ENCODE results near the gene A1BG.
"Not testable (repeated sequence)": the region's sequence is repeated elsewhere in the genome, so short reads cannot be mapped to it uniquely, and the experiment has no call there.

Gene A1BG

GRCh38 chr19:58362272-58362994, 9.1 kb upstream of the A1BG start, which contains the start of gene ZNF497:
Gene ZNF497, minus strand, starts transcription at chr19:58362751. Its CDS starts 5,116 bp downstream, at chr19:58357635.
- FAIRE-seq, result peak; percentile 97
- DNase-seq (ENCODE audit: insufficient read length, low spot score), result peak; percentile 96

GRCh38 chr19:58361900-58362271, 8.6 kb upstream of the A1BG start:
- DNase-seq (ENCODE audit: insufficient read length, low spot score) (peak; percentile 47), FAIRE-seq (peak; percentile 20)

- no peak for DNase-seq (ENCODE audit: insufficient read length, low spot score)
- no peak for FAIRE-seq
These were observed 4.3 kb upstream of the A1BG start for GRCh38 chr19:58357481-58358145.

GRCh38 chr19:58356766-58357480, 3.6 kb upstream of the A1BG start:
- DNase-seq (ENCODE audit: insufficient read length, low spot score) (no peak), FAIRE-seq (no peak)

GRCh38 chr19:58355908-58356765, 2.8 kb upstream of the A1BG start:
- no peak for FAIRE-seq
- DNase-seq (ENCODE audit: insufficient read length, low spot score), result no peak

GRCh38 chr19:58355215-58355796, 2.0 kb upstream of the A1BG start:
- DNase-seq (ENCODE audit: insufficient read length, low spot score), result no peak

GRCh38 chr19:58354478-58355030, 1.3 kb upstream of the A1BG start:
- FAIRE-seq (no peak), DNase-seq (ENCODE audit: insufficient read length, low spot score) (no peak)

More at GRCh38 chr19:58355215-58355796, 2.0 kb upstream of the A1BG start:
- no peak for FAIRE-seq

GRCh38 chr19:58353717-58354477, 605 bp upstream of the A1BG start:
- FAIRE-seq (no peak), DNase-seq (ENCODE audit: insufficient read length, low spot score) (no peak)

GRCh38 chr19:58351990-58352755, 1.1 kb downstream of the A1BG start:
- DNase-seq (ENCODE audit: insufficient read length, low spot score) (no peak), FAIRE-seq (no peak)

GRCh38 chr19:58351558-58351878, 1.8 kb downstream of the A1BG start:
- FAIRE-seq (no peak), DNase-seq (ENCODE audit: insufficient read length, low spot score) (no peak)

GRCh38 chr19:58350871-58351557, 2.3 kb downstream of the A1BG start:
- no peak for DNase-seq (ENCODE audit: insufficient read length, low spot score)
- FAIRE-seq, result no peak

- FAIRE-seq (no peak), DNase-seq (ENCODE audit: insufficient read length, low spot score) (no peak)
These were observed 3.1 kb downstream of the A1BG start for GRCh38 chr19:58350001-58350861.

GRCh38 chr19:58349590-58349989, 3.7 kb downstream of the A1BG start:
- FAIRE-seq, result no peak

GRCh38 chr19:58348080-58348479, 5.2 kb downstream of the A1BG start:
- DNase-seq (ENCODE audit: insufficient read length, low spot score); FAIRE-seq: not testable (repeated sequence)

More at GRCh38 chr19:58349590-58349989, 3.7 kb downstream of the A1BG start:
- no peak for DNase-seq (ENCODE audit: insufficient read length, low spot score)

GRCh38 chr19:58346961-58347929, 6.0 kb downstream of the A1BG start:
- peak; percentile 88 for DNase-seq (ENCODE audit: insufficient read length, low spot score)
- FAIRE-seq, result peak; percentile 75

- DNase-seq (ENCODE audit: insufficient read length, low spot score) (no peak), FAIRE-seq (no peak)
These were observed 7.7 kb downstream of the A1BG start for GRCh38 chr19:58345558-58345957.

Measured in HTR-8/SVneo (cell line).